Measurements from ENCODE around the gene KLF9.

DNA sequence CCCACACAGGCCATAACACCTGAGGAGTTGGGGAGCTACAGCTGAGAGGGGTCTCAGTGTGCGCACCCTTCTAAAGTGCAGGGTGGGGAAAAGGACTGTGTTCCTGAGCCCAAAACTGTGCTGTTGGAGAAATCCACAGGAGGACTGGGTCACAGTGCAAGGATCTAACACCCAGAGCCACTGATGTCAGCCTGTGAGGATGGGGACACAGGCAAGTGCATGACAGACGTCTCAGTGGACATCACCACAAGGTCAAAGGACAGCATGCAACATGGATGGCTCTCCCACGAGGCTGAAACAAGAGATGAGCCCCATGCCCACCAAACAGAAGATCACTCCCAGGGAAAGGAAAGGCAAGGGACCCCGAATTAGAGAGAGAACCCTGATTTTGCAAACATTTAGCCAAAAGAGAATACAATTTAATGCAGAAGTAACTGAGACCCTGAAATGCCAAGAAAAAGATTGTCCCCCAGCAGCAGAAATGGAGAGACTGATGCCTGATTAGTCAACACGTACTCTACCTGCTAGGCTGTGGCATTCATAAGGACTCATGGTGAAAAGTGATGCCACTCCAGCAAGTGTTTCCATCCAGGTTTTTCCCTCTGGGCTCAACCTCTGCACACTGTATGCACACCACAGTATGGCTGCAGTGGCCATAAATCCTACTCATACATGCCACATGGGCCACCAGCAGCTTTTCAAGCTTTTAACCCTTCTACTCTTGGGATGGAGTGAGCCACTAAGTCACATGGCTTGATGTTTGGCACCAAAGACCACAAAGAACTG lies 14.2 kb downstream of the KLF9 start:
- TF ChIP-seq POLR2A (IDR thresholded peaks at IDR 0.05) (no peak), POLR2AphosphoS5 (IDR thresholded peaks at IDR 0.05) (no peak)
- TF ChIP-seq, protein P1, sequence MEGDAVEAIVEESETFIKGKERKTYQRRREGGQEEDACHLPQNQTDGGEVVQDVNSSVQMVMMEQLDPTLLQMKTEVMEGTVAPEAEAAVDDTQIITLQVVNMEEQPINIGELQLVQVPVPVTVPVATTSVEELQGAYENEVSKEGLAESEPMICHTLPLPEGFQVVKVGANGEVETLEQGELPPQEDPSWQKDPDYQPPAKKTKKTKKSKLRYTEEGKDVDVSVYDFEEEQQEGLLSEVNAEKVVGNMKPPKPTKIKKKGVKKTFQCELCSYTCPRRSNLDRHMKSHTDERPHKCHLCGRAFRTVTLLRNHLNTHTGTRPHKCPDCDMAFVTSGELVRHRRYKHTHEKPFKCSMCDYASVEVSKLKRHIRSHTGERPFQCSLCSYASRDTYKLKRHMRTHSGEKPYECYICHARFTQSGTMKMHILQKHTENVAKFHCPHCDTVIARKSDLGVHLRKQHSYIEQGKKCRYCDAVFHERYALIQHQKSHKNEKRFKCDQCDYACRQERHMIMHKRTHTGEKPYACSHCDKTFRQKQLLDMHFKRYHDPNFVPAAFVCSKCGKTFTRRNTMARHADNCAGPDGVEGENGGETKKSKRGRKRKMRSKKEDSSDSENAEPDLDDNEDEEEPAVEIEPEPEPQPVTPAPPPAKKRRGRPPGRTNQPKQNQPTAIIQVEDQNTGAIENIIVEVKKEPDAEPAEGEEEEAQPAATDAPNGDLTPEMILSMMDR (IDR thresholded peaks at IDR 0.05): no peak
